GM12873 (cell line): ENCODE data around the gene GTF3C1.

Experiments
- CTCF ChIP-seq: IDR thresholded peaks from 2 replicates; pipeline ENCODE4 v1.5.1; 2012; ENCODE audit warnings: low read depth, mild to moderate bottlenecking, moderate library complexity, low read length, control low read depth; ENCODE audit not compliant: insufficient read depth; ENCODE audit errors: missing control alignments

GTF3C1 gene, protein sequence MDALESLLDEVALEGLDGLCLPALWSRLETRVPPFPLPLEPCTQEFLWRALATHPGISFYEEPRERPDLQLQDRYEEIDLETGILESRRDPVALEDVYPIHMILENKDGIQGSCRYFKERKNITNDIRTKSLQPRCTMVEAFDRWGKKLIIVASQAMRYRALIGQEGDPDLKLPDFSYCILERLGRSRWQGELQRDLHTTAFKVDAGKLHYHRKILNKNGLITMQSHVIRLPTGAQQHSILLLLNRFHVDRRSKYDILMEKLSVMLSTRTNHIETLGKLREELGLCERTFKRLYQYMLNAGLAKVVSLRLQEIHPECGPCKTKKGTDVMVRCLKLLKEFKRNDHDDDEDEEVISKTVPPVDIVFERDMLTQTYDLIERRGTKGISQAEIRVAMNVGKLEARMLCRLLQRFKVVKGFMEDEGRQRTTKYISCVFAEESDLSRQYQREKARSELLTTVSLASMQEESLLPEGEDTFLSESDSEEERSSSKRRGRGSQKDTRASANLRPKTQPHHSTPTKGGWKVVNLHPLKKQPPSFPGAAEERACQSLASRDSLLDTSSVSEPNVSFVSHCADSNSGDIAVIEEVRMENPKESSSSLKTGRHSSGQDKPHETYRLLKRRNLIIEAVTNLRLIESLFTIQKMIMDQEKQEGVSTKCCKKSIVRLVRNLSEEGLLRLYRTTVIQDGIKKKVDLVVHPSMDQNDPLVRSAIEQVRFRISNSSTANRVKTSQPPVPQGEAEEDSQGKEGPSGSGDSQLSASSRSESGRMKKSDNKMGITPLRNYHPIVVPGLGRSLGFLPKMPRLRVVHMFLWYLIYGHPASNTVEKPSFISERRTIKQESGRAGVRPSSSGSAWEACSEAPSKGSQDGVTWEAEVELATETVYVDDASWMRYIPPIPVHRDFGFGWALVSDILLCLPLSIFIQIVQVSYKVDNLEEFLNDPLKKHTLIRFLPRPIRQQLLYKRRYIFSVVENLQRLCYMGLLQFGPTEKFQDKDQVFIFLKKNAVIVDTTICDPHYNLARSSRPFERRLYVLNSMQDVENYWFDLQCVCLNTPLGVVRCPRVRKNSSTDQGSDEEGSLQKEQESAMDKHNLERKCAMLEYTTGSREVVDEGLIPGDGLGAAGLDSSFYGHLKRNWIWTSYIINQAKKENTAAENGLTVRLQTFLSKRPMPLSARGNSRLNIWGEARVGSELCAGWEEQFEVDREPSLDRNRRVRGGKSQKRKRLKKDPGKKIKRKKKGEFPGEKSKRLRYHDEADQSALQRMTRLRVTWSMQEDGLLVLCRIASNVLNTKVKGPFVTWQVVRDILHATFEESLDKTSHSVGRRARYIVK (N-terminal part only)

DNA sequence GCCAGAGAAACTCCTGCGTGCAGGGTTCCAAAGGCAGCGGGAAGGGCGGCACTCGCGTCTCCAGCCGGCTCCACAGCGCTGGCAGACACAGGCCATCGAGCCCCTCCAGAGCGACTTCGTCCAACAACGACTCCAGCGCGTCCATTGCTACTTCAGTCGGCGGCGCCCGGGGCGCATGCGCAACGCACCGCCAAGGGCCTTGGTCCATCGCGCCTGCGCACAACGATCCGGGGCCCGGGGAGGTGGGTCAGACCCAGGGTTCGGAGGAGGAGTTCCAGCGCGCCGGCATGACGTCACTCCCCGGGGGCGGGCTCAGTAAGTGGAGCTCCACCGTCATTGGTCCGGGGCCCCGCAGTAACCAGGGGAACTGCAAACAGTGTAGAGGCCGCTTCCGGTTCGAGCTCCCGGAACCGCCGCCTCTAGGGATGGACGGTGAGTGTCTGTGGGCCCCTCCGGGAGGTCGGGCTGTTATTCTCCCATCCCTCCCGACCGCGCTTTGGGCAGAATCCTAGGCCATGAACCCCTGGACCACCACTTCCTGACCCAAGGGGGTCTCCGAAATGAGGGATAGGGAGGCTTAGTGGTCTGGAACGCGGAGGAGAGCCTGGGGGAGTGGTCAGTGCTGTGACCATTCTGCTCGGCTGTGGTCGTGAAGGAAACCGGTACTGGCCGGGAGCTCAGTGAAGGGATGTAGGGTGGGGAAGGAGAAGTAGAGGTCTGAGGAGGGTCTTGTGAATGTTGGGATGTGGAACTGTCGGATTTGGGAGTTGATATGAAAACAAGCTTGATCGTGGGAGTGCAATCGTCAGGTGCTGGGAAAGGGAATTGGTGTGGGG lies at the start of gene GTF3C1, which contains the start of gene KATNIP:
TSS of gene GTF3C1 (minus strand) at position 168 of the 836 bp plus-strand sequence. CDS start at position 145, 23 bp downstream.
TSS of gene KATNIP (plus strand) at position 399 of the 836 bp plus-strand sequence. CDS start at position 426, 27 bp downstream.
- TF ChIP-seq CTCF = no peak

GRCh38 chr16:27598931-27599565 lies 49.3 kb upstream of the GTF3C1 start:
- TF ChIP-seq CTCF = no peak

- no peak for TF ChIP-seq CTCF
Observed at GRCh38 chr16:27598220-27598619, 48.5 kb upstream of the GTF3C1 start.

DNA sequence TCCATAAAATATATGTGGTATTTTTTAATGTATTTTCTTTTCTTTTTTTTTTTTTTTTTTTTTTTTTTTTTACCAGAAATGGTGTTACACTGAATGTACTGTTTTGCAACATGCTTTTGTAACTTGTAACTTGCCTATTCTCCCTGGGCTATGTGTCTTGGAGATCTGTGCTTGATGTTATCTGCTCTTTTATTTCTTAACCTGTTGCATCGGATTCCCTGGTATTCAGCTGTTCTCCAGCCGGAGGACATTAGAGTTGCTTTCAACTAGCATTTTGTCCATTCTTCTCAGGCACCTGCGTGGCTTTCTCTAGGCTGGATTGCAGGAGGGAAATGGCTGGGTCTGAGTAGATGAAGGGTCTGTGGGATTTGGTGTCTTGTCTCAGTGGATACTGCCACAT lies 47.6 kb upstream of the GTF3C1 start:
- no peak for TF ChIP-seq CTCF

- TF ChIP-seq CTCF = no peak
Observed at GRCh38 chr16:27596411-27596810, 46.7 kb upstream of the GTF3C1 start.

DNA sequence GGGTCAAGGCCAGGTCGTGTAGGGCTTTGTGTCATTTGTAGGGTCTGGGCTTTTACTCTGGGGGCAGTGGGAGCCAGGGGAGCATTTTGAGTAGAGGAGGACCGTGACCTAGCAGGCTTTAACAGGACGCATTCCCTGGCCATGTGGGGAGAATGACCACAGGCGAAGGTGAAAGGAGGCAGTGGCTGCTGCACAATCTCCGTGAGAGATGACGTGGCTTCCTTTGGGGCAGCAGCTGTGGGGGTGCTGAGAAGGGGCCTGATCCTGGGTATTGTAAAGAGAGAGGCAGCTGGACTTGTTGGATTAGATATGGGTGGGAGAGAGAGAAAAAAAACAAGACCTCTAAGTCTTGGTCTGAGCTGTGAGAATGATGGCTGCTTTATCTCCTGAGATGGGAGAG lies 46.3 kb upstream of the GTF3C1 start:
- no peak for TF ChIP-seq CTCF
